ENCODE measurements around the gene STAC2.

DNA sequence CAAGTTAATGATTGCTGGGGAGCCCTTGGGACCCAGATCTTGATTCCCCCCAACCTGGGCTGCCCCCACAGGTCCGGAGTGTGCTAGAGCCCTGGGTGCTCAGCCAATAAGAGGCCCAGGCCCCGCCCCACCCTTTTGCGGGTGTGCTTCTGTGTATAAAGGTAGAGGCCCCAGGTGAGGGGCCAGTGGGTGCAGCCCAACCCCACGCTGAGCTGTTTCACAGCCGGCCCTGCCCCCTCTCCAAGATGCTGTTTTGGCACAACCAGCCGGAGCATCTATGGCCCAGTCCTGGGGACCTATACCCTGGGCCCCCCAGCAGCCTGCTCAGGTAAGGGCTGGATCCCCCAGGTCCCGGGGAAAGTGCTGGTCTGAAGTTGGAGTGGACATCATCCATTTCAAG is 11.8 kb upstream of the STAC2 start:
- TF ChIP-seq POLR2A (IDR thresholded peaks at IDR 0.05; ENCODE audit: low read length) (no peak), GATA1 (IDR thresholded peaks at IDR 0.05; ENCODE audit: low read depth, low read length) (no peak)

Measured in erythroblast (primary cell).